ENCODE data around the gene PTGS1.

The PTGS1 gene

DNA sequence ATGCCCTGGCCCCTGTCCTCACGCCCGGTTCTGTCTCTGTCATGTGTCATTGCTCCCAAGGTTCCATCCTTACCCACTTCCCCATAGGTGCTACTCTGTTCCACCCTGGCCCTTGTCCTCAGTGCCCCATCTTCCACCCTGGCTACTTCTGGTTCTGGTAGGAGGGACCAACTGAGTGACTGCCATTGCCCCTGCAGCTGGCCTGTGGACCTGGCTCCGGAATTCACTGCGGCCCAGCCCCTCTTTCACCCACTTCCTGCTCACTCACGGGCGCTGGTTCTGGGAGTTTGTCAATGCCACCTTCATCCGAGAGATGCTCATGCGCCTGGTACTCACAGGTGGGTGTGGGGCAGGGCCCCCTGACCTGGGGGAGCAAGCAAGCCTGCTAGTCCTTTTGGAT, 7.4 kb downstream of the PTGS1 start:
- no peak for TF ChIP-seq SIN3A (IDR thresholded peaks at IDR 0.05; ENCODE audit: borderline replicate concordance, insufficient read depth, low read length)
- TF ChIP-seq FOXP2 (optimal IDR thresholded peaks at IDR 0.05; ENCODE audit: borderline replicate concordance, extremely low read depth, extremely low read length, insufficient read depth), result no peak
- TF ChIP-seq TAF1 (IDR thresholded peaks at IDR 0.05; ENCODE audit: borderline replicate concordance, insufficient read depth, low read length), result no peak
- TF ChIP-seq POLR2AphosphoS5 (IDR thresholded peaks at IDR 0.05; ENCODE audit: low read depth, low read length), result no peak
- TF ChIP-seq, protein P1, sequence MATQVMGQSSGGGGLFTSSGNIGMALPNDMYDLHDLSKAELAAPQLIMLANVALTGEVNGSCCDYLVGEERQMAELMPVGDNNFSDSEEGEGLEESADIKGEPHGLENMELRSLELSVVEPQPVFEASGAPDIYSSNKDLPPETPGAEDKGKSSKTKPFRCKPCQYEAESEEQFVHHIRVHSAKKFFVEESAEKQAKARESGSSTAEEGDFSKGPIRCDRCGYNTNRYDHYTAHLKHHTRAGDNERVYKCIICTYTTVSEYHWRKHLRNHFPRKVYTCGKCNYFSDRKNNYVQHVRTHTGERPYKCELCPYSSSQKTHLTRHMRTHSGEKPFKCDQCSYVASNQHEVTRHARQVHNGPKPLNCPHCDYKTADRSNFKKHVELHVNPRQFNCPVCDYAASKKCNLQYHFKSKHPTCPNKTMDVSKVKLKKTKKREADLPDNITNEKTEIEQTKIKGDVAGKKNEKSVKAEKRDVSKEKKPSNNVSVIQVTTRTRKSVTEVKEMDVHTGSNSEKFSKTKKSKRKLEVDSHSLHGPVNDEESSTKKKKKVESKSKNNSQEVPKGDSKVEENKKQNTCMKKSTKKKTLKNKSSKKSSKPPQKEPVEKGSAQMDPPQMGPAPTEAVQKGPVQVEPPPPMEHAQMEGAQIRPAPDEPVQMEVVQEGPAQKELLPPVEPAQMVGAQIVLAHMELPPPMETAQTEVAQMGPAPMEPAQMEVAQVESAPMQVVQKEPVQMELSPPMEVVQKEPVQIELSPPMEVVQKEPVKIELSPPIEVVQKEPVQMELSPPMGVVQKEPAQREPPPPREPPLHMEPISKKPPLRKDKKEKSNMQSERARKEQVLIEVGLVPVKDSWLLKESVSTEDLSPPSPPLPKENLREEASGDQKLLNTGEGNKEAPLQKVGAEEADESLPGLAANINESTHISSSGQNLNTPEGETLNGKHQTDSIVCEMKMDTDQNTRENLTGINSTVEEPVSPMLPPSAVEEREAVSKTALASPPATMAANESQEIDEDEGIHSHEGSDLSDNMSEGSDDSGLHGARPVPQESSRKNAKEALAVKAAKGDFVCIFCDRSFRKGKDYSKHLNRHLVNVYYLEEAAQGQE (IDR thresholded peaks at IDR 0.05; ENCODE audit: insufficient read depth in 1 of 2, low read depth in 2 of 2, low read length in 2 of 2), result no peak

DNA sequence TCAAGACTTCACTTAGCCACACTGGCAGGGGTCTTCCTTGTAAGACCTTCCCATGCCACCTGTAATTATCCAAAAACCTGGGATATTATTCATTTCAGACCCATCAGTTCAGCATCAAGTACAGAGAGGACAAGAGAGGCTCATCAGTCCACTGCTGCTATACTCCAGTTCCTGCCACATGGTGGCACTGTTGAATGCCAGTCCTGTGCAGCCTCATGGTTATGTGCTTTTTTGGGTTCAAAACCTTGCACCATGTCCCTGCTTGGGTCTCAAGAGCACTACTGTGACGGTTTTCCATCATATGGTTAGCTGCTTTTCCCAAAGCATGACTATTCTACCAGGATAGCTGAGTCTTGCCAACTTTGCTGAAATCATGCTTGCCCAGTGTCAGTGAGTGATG, 8.5 kb downstream of the PTGS1 start:
- TF ChIP-seq SIN3A (IDR thresholded peaks at IDR 0.05; ENCODE audit: borderline replicate concordance, insufficient read depth, low read length) (no peak), FOXP2 (optimal IDR thresholded peaks at IDR 0.05; ENCODE audit: borderline replicate concordance, extremely low read depth, extremely low read length, insufficient read depth) (no peak), POLR2AphosphoS5 (IDR thresholded peaks at IDR 0.05; ENCODE audit: low read depth, low read length) (no peak), TAF1 (IDR thresholded peaks at IDR 0.05; ENCODE audit: borderline replicate concordance, insufficient read depth, low read length) (no peak)
- TF ChIP-seq, protein P1 (IDR thresholded peaks at IDR 0.05; ENCODE audit: insufficient read depth in 1 of 2, low read depth in 2 of 2, low read length in 2 of 2), result no peak

DNA sequence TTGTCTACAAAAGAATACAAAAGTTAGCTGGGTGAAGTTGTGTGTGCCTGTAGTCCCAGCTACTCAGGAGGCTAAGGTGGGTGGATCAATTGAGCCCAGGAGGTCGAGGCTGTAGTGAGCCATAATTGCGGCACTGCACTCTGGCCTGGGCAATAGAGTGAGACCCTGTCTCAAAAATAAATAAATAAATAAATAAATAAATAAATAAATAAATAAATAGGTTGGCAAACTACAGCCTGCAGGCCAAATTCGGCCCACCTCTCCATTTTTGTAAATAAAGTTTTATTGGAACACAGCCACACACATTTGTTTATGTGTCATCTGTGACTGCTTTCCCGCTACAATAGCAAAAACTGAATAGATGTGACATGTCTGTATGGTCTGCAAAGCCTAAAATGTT, 9.5 kb downstream of the PTGS1 start:
- TF ChIP-seq FOXP2 (optimal IDR thresholded peaks at IDR 0.05; ENCODE audit: borderline replicate concordance, extremely low read depth, extremely low read length, insufficient read depth) (no peak), POLR2AphosphoS5 (IDR thresholded peaks at IDR 0.05; ENCODE audit: low read depth, low read length) (no peak), SIN3A (IDR thresholded peaks at IDR 0.05; ENCODE audit: borderline replicate concordance, insufficient read depth, low read length) (no peak), TAF1 (IDR thresholded peaks at IDR 0.05; ENCODE audit: borderline replicate concordance, insufficient read depth, low read length) (no peak)
- TF ChIP-seq, protein P1 (IDR thresholded peaks at IDR 0.05; ENCODE audit: insufficient read depth in 1 of 2, low read depth in 2 of 2, low read length in 2 of 2), result no peak

DNA sequence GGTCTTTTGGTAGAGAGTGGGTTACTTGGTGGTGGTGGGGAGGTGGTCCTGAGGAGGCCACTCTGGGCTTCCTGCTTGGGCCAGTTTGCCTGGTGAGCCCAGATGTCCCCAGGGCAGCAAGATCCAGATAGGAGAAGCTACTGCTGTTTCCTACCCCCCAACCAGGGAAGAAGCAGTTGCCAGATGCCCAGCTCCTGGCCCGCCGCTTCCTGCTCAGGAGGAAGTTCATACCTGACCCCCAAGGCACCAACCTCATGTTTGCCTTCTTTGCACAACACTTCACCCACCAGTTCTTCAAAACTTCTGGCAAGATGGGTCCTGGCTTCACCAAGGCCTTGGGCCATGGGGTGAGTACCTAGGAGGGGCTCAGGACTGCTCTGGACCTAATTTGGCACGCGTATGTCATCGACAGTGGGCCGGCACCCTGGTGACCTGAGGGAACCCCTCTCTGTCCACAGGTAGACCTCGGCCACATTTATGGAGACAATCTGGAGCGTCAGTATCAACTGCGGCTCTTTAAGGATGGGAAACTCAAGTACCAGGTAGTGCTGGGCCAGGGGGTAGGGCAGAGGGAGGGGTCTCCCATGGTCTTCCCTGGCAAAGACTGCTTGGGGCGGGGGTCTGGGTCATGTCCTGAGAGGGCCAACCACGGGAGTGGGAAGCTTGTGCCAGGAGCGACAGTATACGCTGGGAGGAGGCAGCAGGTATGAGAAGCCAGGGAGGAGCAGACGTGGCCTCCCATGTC, 10.6 kb downstream of the PTGS1 start:
- TF ChIP-seq TAF1 (IDR thresholded peaks at IDR 0.05; ENCODE audit: borderline replicate concordance, insufficient read depth, low read length) (no peak), POLR2AphosphoS5 (IDR thresholded peaks at IDR 0.05; ENCODE audit: low read depth, low read length) (no peak), SIN3A (IDR thresholded peaks at IDR 0.05; ENCODE audit: borderline replicate concordance, insufficient read depth, low read length) (no peak), FOXP2 (optimal IDR thresholded peaks at IDR 0.05; ENCODE audit: borderline replicate concordance, extremely low read depth, extremely low read length, insufficient read depth) (no peak)
- TF ChIP-seq, protein P1 (IDR thresholded peaks at IDR 0.05; ENCODE audit: insufficient read depth in 1 of 2, low read depth in 2 of 2, low read length in 2 of 2), result no peak
